ENCODE results near the gene NANS. TPM values are rescaled to one million over a fixed set of nuclear protein-coding genes. Genes with fewer than 3 reads are reported as not detected.

The NANS gene
- 203 and 266 TPM in 2 replicates for total RNA-seq (2016; rRNA removed; fragmentation: Illumina TruSeq; extraction: Trizol)
- 49.6 and 52.9 TPM in 2 replicates for total RNA-seq (2016; cell fraction: cytosol; rRNA removed; fragmentation: Illumina TruSeq; extraction: Trizol; ENCODE audit: low read depth)
- 208 and 294 TPM in 2 replicates for total RNA-seq (2016; cell fraction: insoluble cytoplasmic fraction; rRNA removed; fragmentation: Illumina TruSeq; extraction: Trizol)
- 63.3 and 63.6 TPM in 2 replicates for total RNA-seq (2016; cell fraction: membrane; rRNA removed; fragmentation: Illumina TruSeq; extraction: Trizol)
- total RNA-seq (2016; cell fraction: nucleus; rRNA removed; fragmentation: Illumina TruSeq; extraction: Trizol), result 77.5 and 79.4 TPM in 2 replicates
- 80.9 and 86.9 TPM in 2 replicates for polyA plus RNA-seq (2011; rRNA removed)
- 105 and 118 TPM in 2 replicates for polyA plus RNA-seq (2011; cell fraction: cytosol; rRNA removed)
- 34.7 and 37.4 TPM in 2 replicates for polyA plus RNA-seq (2011; cell fraction: nucleus; rRNA removed)
- 84.8 and 103 TPM in 2 replicates for polyA plus RNA-seq (2012)
- 42.6 and 48.8 TPM in 2 replicates for polyA plus RNA-seq (2016; cell fraction: cytosol; fragmentation: Illumina TruSeq; extraction: Trizol; ENCODE audit: low read depth)
- polyA plus RNA-seq (2016; cell fraction: insoluble cytoplasmic fraction; fragmentation: Illumina TruSeq; extraction: Trizol; ENCODE audit: low read depth), result 258 and 291 TPM in 2 replicates
- polyA plus RNA-seq (2016; cell fraction: membrane; fragmentation: Illumina TruSeq; extraction: Trizol; ENCODE audit: low read depth), result 45.4 and 47.4 TPM in 2 replicates
- polyA plus RNA-seq (2016; cell fraction: nucleus; fragmentation: Illumina TruSeq; extraction: Trizol; ENCODE audit: insufficient read depth, low read depth), result 98.0 and 99.6 TPM in 2 replicates
- polyA minus RNA-seq (2011; rRNA and poly(A)+ RNA removed; ENCODE audit: low replicate concordance), result 77.2 and 87.3 TPM in 2 replicates
- polyA minus RNA-seq (2011; cell fraction: cytosol; rRNA and poly(A)+ RNA removed), result 32.7 and 40.5 TPM in 2 replicates
- polyA minus RNA-seq (2011; cell fraction: nucleus; rRNA and poly(A)+ RNA removed), result 42.8 and 50.6 TPM in 2 replicates
- percentile 89 among the genes with signal in this experiment for Bru-seq, nascent RNA
- BruChase-seq, experiment 1, labeled RNA remaining after a 6-hour chase, result percentile 81 among the genes with signal in this experiment
- BruChase-seq, experiment 2, labeled RNA remaining after a 2-hour chase, result percentile 79 among the genes with signal in this experiment
- long read RNA-seq, experiment 1, transcript NANS-201 (6 exons, 1,170 nt), result major isoform, 212 of 238 reads
- long read RNA-seq, experiment 1, partial matches to known transcripts, result 17 of 238 reads
- long read RNA-seq, experiment 1, other reads (novel, unspliced or antisense), result 9 of 238 reads
- long read RNA-seq, experiment 2, transcript NANS-201 (6 exons, 1,170 nt), result major isoform, 233 of 288 reads
- long read RNA-seq, experiment 2, partial matches to known transcripts, result 25 of 288 reads
- long read RNA-seq, experiment 2, other reads (novel, unspliced or antisense), result 26 of 288 reads

- H3K4me2 ChIP-seq (ENCODE audit: low read depth, low read length), result peak within 1 kb of the TSS; percentile 83
- H3K27ac ChIP-seq (ENCODE audit: extremely low read length, insufficient read depth, low read length), result peak within 1 kb of the TSS; percentile 93
- H3K4me3 ChIP-seq (replicated peaks in 1 of 3; ENCODE audit: insufficient read depth in 1 of 3, low read depth in 2 of 3, low read length in 3 of 3), result peak within 1 kb of the TSS; percentile 87 to 97 (median 93)
- no peaks in the 10 kb centered on the region for H3K9me3 ChIP-seq (ENCODE audit: low read length)
- peak within 1 kb of the TSS; percentile 92 for H3K9ac ChIP-seq (ENCODE audit: insufficient read depth, low read depth, low read length)
- H2AFZ ChIP-seq (ENCODE audit: low read length), result peak within 1 kb of the TSS; percentile 100
- intact Hi-C loops (cut with micrococcal nuclease; ENCODE audit: unreplicated experiment), result loop anchor here (1.0 to 2.0 kb wide), 2 partner anchors 11 to 18 kb away; no protein-coding TSS in a partner anchor
- H3K4me1 ChIP-seq (ENCODE audit: insufficient read depth, low read length), result peaks cover 38% of the 10 kb centered on the region
- H3K36me3 ChIP-seq (replicated peaks in 1 of 2; ENCODE audit: control insufficient read depth in 1 of 2, insufficient read depth in 2 of 2, low read length in 2 of 2), result peaks cover 1 to 7% of the 10 kb centered on the region in 2 experiments; a peak in 2 of 5 replicates
- H3K27me3 ChIP-seq (ENCODE audit: control insufficient read depth in 1 of 2, insufficient read depth in 2 of 2, low read length in 2 of 2), result no peaks in the 10 kb centered on the region
- no TSS peak for BruUV-seq (replicated peaks)
- ChIA-PET POLR2A (interaction anchor here (0.7 to 3.4 kb wide), 29 partner anchors 9 to 423 kb away, joined by 3 to 30 read pairs (median 4); partner anchors contain the start of genes ANP32B, CORO2A, NCBP1 and TBC1D2), CTCF (ENCODE audit: low intra/inter-chr PET ratio, low total read pairs) (no interaction called here)
- under 1% methylated on average over 23 of the region's 80 CpGs for WGBS (ENCODE audit: low lambda C conversion rate)
- ATAC-seq (peak; percentile 98), DNase-seq (ENCODE audit: low spot score) (peak; percentile 95), FAIRE-seq (peak; percentile 89)
- no peaks in the 10 kb centered on the region for H4K20me1 ChIP-seq (ENCODE audit: insufficient read depth, low read length)
- in situ Hi-C loops (cut with HindIII; ENCODE audit: extremely low pct_ligation_motif_present, low pct_unique_long_range_greater_than_20kb), result no loop called here
- H3K79me2 ChIP-seq (ENCODE audit: insufficient read depth, low read length), result peaks cover 40% of the 10 kb centered on the region
- no peak for TF ChIP-seq ATF5 (CRISPR knock-in tag; IDR thresholded peaks at IDR 0.05; ENCODE audit: low read depth)
- TF ChIP-seq NR3C1 (CRISPR knock-in tag; IDR thresholded peaks at IDR 0.05), result no peak
- peak; percentile 46; the same call in 1 of the 2 replicates for TF ChIP-seq HNF4G (IDR thresholded peaks at IDR 0.05; ENCODE audit: borderline replicate concordance, low read depth, low read length)
- TF ChIP-seq HNF4G (CRISPR knock-in tag; IDR thresholded peaks at IDR 0.05; ENCODE audit: borderline replicate concordance, low read depth), result no peak
- no peak for TF ChIP-seq SRY (CRISPR knock-in tag; IDR thresholded peaks at IDR 0.05)
- TF ChIP-seq CEBPG (CRISPR knock-in tag; IDR thresholded peaks at IDR 0.05), result peak; percentile 45; the same call in 1 of the 2 replicates
- TF ChIP-seq, protein P1, sequence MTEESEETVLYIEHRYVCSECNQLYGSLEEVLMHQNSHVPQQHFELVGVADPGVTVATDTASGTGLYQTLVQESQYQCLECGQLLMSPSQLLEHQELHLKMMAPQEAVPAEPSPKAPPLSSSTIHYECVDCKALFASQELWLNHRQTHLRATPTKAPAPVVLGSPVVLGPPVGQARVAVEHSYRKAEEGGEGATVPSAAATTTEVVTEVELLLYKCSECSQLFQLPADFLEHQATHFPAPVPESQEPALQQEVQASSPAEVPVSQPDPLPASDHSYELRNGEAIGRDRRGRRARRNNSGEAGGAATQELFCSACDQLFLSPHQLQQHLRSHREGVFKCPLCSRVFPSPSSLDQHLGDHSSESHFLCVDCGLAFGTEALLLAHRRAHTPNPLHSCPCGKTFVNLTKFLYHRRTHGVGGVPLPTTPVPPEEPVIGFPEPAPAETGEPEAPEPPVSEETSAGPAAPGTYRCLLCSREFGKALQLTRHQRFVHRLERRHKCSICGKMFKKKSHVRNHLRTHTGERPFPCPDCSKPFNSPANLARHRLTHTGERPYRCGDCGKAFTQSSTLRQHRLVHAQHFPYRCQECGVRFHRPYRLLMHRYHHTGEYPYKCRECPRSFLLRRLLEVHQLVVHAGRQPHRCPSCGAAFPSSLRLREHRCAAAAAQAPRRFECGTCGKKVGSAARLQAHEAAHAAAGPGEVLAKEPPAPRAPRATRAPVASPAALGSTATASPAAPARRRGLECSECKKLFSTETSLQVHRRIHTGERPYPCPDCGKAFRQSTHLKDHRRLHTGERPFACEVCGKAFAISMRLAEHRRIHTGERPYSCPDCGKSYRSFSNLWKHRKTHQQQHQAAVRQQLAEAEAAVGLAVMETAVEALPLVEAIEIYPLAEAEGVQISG (CRISPR knock-in tag; IDR thresholded peaks at IDR 0.05), result peak; percentile 81
- TF ChIP-seq, protein P2, sequence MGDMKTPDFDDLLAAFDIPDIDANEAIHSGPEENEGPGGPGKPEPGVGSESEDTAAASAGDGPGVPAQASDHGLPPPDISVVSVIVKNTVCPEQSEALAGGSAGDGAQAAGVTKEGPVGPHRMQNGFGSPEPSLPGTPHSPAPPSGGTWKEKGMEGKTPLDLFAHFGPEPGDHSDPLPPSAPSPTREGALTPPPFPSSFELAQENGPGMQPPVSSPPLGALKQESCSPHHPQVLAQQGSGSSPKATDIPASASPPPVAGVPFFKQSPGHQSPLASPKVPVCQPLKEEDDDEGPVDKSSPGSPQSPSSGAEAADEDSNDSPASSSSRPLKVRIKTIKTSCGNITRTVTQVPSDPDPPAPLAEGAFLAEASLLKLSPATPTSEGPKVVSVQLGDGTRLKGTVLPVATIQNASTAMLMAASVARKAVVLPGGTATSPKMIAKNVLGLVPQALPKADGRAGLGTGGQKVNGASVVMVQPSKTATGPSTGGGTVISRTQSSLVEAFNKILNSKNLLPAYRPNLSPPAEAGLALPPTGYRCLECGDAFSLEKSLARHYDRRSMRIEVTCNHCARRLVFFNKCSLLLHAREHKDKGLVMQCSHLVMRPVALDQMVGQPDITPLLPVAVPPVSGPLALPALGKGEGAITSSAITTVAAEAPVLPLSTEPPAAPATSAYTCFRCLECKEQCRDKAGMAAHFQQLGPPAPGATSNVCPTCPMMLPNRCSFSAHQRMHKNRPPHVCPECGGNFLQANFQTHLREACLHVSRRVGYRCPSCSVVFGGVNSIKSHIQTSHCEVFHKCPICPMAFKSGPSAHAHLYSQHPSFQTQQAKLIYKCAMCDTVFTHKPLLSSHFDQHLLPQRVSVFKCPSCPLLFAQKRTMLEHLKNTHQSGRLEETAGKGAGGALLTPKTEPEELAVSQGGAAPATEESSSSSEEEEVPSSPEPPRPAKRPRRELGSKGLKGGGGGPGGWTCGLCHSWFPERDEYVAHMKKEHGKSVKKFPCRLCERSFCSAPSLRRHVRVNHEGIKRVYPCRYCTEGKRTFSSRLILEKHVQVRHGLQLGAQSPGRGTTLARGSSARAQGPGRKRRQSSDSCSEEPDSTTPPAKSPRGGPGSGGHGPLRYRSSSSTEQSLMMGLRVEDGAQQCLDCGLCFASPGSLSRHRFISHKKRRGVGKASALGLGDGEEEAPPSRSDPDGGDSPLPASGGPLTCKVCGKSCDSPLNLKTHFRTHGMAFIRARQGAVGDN (CRISPR knock-in tag; IDR thresholded peaks at IDR 0.05), result peak; percentile 92
Measured at GRCh38 chr9:98056269-98057137, at the start of gene NANS. NANS (plus strand) TSS chr9:98056732; CDS start chr9:98056809, 77 bp downstream.

All from HepG2 (cell line).